DMS114 treated with DMSO at 0.1 percent for 48 hours (cell line): ENCODE measurements around the gene CHRM2.
"Not testable (repeated sequence)": the region's sequence is repeated elsewhere in the genome, so short reads cannot be mapped to it uniquely, and the experiment has no call there.

Experiments used
- DNase-seq: peaks from one replicate; lab custom pipeline; 2025; ENCODE audit not compliant: unreplicated experiment; lab: John Stamatoyannopoulos, UW

CHRM2 gene

DNA sequence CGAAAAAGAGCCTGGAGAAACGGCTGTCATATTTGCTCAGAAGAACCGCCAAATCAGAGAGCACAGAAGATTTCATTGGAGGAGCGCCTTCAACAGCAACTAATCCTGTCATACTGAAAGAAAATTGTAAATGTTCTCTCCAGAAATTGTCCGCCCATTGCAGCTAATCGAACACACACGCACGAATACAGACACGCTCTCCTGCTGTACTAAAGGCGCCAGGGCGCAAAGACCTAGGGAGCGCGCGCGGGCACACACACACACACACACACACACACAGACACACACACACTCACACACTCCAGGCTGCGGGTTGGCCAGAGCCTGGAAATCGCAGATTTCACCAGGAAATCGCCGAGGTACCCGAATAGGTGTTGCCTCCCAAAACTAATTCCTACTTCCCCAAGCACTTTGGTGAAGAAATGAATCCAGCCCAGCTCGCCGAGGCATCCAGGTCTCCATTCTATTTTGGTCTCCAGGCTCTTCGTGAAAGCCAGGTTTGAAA, at the start of gene CHRM2:
TSS of gene CHRM2 (plus strand) at position 157 of the 505 bp plus-strand sequence. CDS start 146,214 bp downstream, outside the sequence.
- DNase-seq = no peak

DNA sequence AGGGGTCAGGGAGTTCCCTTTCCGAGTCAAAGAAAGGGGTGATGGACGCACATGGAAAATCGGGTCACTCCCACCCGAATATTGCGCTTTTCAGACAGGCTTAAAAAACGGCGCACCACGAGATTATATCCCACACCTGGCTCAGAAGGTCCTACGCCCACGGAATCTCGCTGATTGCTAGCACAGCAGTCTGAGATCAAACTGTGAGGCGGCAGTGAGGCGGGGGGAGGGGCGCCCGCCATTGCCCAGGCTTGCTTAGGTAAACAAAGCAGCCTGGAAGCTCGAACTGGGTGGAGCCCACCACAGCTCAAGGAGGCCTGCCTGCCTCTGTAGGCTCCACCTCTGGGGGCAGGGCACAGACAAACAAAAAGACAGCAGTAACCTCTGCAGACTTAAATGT, 37.1 kb upstream of the CHRM2 start:
- not testable (repeated sequence) for DNase-seq

DNA sequence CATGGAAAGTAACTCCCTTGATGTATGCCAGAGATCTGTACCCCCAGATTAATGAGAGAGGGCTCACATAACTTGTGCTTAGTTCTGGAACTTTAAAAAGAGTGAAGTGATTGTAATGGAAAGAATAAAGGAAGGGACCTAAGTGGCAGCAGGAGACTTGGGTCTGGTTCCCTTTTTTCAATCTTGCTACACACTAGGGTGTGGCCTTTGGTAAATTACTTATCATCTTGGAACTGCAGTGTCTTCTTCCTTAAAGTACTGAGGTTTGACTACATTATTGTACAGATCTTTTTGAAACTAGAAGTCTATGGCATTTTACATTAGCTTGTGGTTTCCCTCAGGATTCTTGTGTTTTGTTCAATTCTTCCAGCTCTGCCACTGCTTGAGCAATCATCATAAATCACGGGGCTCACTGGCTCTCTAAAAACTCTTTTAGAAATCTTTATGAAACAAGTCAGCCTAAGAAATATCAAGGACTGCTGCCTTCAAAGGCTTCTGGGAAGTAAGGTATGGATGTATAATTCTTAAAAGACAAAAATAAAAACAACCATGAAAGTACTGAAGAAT, 22.5 kb upstream of the CHRM2 start:
- DNase-seq = no peak

DNA sequence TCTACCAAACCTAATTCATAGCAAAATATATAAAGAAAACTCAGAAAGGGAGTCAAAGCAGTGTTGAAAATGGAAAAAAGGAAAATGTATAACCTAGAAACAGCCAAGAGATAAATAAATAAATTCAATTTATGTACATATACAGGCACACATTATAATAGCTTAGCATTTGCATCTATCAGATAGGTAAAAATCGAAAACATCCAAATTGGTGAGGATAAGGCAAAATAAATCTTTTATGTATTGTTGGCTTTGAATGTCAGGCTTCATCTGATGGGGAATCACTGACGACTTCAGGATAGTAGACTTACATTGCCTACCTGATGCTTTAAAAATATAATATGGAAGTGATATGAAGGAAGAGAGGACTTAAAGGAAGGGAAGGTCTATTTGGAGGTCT, 20.6 kb upstream of the CHRM2 start:
- DNase-seq = no peak

DNA sequence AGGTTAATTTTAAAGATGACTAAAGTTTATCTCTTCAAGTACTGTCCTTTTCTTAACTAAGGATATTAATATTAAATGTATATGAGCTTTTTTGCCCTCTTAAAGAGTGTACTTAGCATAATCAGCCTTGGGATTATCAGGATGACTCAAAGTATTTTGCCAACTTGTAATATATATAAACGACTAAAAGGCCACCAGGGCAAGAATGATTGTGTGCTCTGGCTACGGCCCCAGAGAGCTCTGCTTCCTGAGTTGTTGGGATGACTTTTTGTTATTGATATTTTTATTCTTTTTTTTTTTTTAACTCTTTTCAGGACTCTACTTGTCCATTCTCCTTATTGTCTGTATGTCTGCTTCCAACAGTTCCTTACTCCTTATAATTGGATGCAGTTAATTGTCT, 14.8 kb upstream of the CHRM2 start:
- DNase-seq = no peak

DNA sequence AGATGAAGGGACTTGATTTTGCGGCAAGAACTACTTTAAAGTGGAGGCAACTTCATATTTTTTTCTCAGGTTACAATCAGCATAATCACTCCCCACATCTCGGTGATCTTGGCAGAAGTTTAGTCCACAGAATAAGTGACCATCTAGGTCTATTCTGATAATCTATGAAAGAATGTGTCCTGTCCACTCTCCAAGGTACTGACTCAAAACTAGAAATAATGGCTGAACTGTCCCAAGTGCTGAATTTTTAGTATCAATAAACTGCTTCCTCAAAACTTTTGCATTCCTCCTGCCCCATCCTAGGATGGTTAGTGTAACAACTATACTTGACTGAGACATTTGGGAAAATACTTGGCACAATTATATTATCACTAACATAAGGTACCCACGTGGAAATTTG, 10.9 kb upstream of the CHRM2 start:
- DNase-seq = no peak

DNA sequence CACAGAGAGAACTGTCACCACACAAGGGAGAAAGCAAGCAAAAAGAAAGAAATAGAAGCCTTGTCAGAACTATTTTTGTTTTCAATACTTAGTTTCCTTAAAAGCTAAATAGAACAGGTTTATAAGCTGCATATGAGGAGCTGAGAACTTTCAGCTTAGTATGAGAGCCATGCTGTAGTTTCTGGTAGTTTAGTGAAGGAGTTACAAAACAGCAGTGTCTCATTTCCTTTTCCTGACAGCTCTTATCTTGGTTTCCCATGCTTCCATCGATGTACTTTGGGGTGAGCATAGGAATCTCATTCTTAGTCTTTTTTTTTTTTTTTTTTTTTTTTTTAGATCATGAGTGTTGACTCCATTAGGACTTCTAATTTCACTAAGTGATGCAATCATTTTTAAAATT, 8.6 kb upstream of the CHRM2 start:
- no peak for DNase-seq

DNA sequence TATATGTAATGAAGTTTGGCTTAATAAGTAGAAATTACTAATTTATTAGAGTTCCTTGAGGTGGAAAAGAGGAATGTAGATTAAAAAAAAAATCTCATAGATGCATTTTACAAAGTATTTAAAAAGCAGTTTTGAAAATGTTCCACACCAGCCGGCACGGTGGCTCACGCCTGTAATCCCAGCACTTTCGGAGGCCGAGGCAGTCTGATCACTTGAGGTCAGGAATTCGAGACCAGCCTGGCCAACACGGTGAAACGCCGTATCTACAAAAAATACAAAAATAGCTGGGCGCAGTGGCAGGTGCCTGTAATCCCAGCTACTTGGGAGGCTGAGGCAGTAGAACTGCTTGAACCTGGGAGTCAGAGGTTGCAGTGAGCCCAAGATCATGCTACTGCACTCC, 3.2 kb upstream of the CHRM2 start:
- no peak for DNase-seq

DNA sequence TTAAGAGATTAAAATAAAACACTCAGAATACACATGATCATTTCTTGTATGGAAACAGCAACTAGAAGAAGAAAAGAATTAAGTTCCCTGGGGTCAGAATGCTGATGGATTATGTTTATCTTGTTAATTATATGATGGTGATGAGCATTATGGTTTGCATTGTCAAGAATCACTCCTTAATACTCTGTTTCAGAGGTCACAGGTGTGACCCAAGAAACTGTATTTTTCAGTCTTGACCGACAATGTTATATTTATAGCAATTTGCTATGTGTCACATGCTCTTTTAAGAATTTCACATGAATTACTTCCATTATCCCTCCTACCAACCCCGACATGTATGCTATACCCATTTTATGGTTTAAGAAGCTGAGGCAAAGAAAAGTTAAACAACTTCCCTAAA, 2.7 kb upstream of the CHRM2 start:
- no peak for DNase-seq

DNA sequence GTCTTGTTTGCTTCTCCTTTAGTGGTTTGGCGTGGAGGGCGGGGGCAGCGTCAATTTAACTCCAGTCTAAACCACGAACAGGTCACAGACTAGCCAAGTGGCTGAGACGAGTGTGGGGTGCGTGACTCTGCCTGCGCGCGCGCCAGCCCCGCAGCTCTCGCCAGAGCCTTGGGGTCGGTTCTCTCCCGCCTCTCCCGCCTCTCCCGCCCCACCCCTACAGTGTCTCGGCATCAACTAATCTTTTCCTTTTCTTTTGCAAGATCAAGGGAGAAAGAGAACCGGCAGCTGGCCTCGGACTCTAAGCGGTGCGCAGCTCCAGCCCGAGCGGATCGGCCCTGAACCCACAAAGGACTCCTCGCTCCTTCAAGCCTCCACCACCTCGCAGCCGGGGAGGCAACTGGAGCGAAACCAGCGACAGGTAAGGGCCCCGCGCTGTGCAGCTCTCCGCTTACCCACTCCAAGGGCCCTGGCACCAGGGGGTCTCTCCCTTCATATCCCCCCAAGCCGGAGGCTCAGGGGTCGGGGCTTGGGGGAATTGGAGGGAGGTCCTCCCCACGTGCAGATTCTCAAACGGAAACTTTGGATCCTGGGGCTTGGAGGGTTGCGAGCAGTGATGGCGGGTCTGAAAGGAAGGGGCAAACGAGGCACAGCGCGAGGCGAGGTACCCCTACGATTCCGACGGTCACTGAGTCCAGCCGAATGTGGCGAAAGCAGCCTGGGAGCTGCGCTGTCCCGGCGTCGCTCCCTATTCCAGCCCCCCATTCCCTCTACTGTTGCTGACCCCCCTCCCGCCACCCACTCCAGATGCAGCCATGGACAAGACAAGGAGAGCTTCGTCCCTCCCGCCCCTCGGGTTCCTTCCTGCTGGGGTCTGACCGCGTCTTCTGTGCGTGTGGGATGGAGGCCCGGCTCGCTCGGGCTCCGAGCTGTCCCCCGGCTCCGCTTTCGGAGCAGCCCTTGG, 829 bp downstream of the CHRM2 start:
- DNase-seq = no peak

DNA sequence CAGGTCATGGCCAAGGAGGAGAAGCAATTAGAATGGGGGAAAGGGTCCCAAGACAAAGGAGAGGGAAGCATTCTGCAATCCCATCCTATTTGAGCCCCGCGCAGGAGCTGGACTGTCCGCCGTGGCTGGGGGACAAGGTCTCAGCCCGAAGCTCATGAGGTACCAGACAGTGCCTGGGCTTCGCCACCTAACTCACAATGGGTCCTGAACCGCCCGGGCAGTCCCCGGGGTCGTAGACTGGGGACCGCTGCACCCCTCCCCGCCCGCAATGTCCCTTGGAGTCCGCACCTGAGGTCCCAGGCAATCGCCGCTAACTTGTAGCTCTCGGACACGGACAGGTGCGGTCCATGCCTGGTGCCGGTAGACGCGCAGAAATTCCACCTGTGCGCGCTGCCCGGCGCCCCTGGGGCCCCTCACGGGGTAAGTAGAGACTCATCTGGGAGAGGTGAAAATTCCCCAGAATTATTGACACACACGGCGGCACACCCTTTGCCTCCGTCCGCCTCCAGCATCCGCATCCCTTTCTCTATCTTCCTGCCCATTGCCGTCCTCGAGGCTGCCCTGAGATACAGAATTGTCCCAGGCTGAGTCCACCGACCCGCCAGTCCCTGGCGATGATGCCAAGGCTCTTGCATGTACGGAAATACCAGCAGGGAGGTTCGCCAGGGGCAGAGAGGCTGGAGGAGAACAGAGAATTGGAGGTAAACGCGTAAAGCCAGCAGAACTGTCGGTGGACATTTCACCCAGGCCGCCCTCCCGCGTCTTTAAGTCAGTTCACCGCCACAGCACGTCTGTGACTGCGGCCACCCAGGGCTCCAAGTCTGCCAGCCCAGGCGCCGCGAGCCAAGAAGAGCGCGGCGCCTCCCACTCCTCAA, 1.8 kb downstream of the CHRM2 start:
- no peak for DNase-seq

DNA sequence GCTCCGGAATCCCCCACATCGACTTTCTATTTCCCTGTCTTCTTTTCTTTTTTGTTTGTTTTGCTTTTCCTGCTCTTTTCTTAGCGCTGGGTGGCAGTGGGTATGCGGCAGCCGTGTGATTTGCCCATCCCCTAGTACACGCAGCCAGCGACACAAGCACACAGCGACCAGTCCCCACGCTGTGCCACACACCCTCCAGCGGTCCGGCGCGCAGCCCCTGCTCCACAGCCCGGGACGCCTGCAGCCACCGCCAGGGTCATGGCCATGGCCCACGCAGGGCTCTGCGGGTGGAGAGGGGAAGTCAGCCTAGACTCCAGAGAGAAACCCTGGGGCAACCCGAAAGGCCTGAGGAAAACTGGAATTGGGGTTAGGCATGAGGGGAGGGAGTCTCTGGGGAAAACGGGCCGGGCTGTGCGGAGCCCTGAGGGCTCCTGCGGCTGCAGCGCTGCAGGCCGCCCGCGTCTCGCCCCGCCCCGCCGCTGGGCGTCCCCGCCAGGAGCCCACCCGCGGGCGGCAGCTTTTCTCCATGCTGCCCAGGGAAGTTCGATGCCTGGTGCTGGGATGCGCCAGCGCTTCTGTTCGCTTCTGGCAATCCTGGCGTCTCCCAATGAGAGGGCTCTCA, 2.5 kb downstream of the CHRM2 start:
- DNase-seq = no peak

DNA sequence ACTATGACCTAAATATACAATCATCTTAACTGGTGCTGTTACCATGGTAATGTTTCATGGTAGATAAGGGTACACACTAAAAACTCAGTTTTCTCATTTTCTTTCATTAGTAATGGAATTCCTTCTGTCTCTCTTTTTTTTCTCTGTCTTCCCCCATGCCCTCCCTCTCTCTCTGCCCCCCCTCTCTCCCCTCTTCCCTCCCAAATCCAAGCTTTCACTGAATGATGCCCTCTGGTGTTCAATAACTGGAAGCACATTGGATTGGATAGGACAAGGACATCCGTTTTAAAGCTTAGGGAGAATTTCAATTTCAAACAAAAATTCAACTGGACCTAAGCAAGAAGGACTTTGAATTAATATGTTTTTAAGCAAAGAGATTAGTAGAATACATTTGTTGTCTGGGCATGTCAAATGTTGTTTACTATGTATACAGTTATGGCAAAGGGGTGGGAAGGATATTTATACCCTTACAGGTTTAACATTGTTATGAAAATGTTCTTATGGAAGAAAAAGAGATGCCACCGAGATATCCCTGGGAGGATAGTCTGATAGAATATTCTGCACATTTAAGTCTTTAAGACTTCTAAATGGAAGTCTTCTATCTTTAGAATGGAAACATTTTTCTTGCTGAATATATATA, 6.1 kb downstream of the CHRM2 start:
- no peak for DNase-seq

DNA sequence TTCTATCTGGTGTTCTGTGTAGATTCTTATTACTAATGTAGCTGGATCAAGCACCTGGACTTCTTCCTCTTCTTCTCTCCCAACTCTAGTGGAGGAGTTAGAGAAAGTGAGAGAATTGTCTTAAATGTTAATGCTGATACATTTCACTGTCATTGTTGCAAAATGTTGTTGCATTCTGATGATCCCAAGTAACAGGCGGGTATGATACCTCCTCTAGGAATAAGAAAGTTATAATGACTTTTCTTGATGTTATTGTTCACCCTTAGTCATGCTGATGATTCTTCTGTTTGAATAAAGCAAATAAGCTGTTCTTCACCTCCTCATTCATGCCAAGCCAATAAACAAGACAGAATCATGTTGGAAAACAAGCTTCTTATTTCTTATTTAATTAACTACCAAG, 9.1 kb downstream of the CHRM2 start:
- no peak for DNase-seq

DNA sequence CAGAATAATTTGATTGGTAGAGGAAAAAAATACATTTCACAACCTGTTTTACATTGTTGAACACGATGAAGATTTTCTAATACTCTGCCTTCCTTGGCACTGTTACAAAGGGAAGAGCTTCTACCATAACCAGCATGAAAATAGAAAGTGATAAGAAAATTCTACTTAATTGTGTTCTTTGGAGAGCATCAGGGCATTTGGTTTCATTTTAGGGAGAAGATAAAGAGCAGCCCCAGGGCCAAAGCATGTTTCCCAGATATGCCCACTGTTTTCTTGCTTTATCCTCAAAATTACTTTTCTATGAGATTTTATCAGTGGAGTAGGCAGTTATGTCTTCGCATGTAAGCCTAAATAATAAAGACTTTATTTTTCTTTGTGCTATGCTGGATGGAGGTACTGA, 9.5 kb downstream of the CHRM2 start:
- DNase-seq = no peak

DNA sequence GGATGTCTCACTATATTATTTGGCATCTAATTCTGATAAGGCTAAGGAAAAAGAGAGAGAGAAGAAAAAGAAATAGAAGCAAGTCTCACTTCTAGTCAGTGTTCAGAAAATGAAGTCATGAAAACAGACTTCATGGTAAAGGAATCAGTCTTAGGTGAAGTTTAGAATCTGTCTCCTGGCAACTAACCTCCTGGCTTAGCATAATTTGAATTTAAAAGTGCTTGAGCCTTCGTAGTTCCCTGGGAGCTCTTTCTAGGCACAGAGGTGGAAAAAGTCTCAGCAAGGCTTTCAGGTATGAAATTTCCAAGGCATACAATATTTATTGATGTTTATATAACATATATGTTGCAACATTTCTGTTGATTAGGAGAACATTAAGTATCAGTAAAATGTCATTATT, 10.4 kb downstream of the CHRM2 start:
- no peak for DNase-seq

DNA sequence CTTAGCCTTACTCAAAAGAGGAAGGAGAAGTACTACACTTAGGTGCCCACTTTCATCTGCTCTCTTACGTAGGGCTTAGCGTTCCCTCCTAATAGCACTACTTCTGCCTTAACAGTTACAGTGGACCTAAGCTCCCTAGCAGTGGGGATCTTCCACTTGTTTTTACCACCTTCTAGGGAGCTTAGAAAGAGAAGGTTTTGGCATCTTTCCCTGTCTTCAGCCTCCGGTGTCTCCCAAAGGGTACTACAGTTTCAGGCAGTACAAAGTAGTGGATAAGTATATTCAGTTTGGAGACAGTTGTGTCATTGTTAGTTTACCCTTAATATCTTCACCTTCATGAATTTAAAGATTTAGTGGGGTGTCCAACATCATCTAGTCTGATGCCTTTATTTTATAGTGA, 14.6 kb downstream of the CHRM2 start:
- no peak for DNase-seq

DNA sequence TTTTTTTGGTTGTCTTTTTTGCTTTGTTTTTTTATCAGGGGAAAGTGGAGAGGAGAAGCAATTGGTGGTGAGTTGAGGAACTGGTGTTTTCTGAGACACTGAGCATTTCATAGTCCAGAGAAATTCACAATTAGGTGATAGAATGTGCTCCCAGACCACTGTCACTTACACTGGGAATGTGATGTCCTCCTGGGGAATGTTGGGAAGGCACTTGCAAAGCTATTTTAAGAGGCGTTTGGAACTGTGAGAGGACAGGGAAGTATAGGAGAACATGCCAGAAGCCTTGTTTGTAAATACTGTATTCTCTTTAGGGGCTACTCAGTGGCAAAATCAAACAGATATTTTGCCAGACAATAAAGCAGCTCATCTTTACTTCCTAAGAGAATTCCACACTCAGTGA, 16.0 kb downstream of the CHRM2 start:
- no peak for DNase-seq

DNA sequence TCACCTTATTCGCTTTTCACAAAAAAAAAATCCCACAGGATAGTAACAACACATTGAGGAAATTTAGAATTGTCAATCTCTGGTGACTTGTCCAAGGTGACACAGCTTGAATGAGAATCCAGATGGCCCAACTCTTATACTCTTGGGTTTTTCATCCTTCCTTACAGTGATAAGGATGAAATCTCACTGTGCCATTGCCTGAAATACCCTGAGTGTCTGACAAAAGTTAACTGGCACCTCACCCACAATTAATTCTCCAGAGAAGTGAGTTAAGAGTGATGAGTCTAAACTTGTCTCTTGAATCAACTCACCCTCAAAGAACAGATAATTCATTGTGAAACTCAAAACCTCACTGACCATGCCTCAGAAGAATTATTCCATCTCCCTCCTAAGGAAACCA, 18.9 kb downstream of the CHRM2 start:
- no peak for DNase-seq

DNA sequence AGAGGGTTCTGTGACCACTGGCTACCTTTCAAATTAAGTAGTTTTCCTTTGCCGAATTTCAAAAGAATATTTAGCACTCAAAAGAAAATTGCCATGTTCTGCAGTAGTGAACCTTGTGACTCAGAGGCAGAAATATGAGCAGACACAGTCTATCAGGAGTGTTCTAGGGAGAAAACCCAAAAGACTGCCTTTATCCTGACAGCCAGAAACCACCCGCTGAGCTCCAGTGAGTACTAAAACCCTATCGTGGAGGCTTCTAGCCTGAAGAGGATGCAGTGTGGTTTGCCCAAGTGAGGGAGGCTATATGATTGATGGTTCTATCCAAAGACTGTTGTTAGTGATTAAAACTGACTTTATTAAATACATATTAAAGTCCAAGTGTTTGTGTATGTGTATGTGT, 21.9 kb downstream of the CHRM2 start:
- DNase-seq = no peak

DNA sequence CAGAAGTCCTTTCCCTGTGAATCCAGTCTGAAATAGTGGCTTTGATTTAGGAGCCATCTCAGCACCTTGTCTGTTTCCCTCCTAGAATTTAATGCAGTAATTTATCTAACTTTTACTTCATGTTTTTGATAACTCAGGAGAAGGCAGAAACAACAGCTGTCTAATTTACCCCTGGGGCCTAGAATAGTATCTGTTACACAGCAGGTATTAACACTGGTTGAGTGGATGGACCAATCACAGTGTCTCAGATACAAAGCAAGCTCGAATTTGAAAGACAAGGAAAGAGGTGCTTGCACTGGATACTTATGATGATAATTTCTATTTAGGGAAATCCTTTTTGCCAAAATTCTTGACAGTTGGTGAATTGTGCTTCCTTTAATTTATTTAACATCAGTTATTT, 23.4 kb downstream of the CHRM2 start:
- DNase-seq = no peak
